WTC11 (cell line): ENCODE data around the gene FAM199X. TPM values are rescaled to one million over a fixed set of nuclear protein-coding genes. Genes with fewer than 3 reads are reported as not detected.

Experiments
- ATAC-seq: fragments of 200-7000 bp; cut with Tn5 transposase; 2 replicates; pipeline ENCODE4 v1.10.0; 2021; ENCODE audit warnings: mild to moderate bottlenecking, moderate library complexity
- CTCF ChIA-PET: fragments of 300-600 bp; sonication (Branson Sonifier 250); formaldehyde crosslinking; loops from one replicate; lab custom pipeline; 2021; ENCODE audit warnings: antibody characterized with exemption; lab: Charles Lee
- POLR2A ChIA-PET: fragments of 350-600 bp; sonication (Branson Sonifier 250); formaldehyde crosslinking; loops from one replicate; lab custom pipeline; 2021; ENCODE audit warnings: antibody characterized with exemption; lab: Charles Lee
- DNase-seq: peaks from one replicate; pipeline ENCODE4 v3.0.0; 2021; ENCODE audit warnings: low spot score
- H3K27ac Mint-ChIP-seq: 2 replicates; pipeline ENCODE4 v1.8.0; 2021; ENCODE audit warnings: mixed read lengths
- H3K27me3 Mint-ChIP-seq: 2 replicates; pipeline ENCODE4 v1.8.0; 2021; ENCODE audit warnings: low read depth, mild to moderate bottlenecking, moderate library complexity, mixed read lengths
- H3K36me3 Mint-ChIP-seq: 2 replicates; pipeline ENCODE4 v1.8.0; 2021; ENCODE audit warnings: mixed read lengths
- H3K4me1 Mint-ChIP-seq: 2 replicates; pipeline ENCODE4 v1.8.0; 2022; ENCODE audit warnings: mixed read lengths
- H3K4me3 Mint-ChIP-seq: 2 replicates; pipeline ENCODE4 v1.8.0; 2021; ENCODE audit warnings: mild to moderate bottlenecking, moderate library complexity, mixed read lengths
- H3K9me3 Mint-ChIP-seq: 2 replicates; pipeline ENCODE4 v1.8.0; 2021; ENCODE audit warnings: mixed read lengths
- ATF3 ChIP-seq: sonication (generic); formaldehyde crosslinking; conservative IDR thresholded peaks from 2 replicates; pipeline ENCODE4 v1.8.1; 2022; ENCODE audit warnings: mild to moderate bottlenecking, missing genetic modification reagents
- ATF6 ChIP-seq: sonication (generic); formaldehyde crosslinking; IDR thresholded peaks from 2 replicates; pipeline ENCODE4 v1.8.1; 2023; ENCODE audit warnings: mild to moderate bottlenecking, missing genetic modification reagents
- CTCF ChIP-seq: fragments of 200-600 bp; IDR thresholded peaks from 2 replicates; pipeline ENCODE4 v1.8.0; 2022; ENCODE audit warnings: antibody characterized with exemption
- E2F5 ChIP-seq: sonication (generic); formaldehyde crosslinking; IDR thresholded peaks from 2 replicates; pipeline ENCODE4 v1.8.1; 2022; ENCODE audit warnings: mild to moderate bottlenecking, moderate library complexity, missing genetic modification reagents
- FOXP4 ChIP-seq: sonication (generic); formaldehyde crosslinking; IDR thresholded peaks from 2 replicates; pipeline ENCODE4 v1.8.0; 2022; ENCODE audit warnings: mild to moderate bottlenecking, missing genetic modification reagents
- GRHL2 ChIP-seq: fragments of 250-450 bp; sonication (Bioruptor Pico); IDR thresholded peaks from 2 replicates; pipeline ENCODE4 v1.8.0; 2022; ENCODE audit warnings: mild to moderate bottlenecking, moderate library complexity; ENCODE audit not compliant: insufficient replicate concordance, severe bottlenecking
- KAT7 ChIP-seq: sonication (generic); formaldehyde crosslinking; IDR thresholded peaks from 2 replicates; pipeline ENCODE4 v1.8.1; 2023; ENCODE audit warnings: missing genetic modification reagents, mild to moderate bottlenecking, borderline replicate concordance
- MLX ChIP-seq: sonication (generic); formaldehyde crosslinking; IDR thresholded peaks from 2 replicates; pipeline ENCODE4 v1.8.1; 2023; ENCODE audit warnings: mild to moderate bottlenecking, missing genetic modification reagents, moderate library complexity
- MYBL2 ChIP-seq: sonication (generic); formaldehyde crosslinking; IDR thresholded peaks from 2 replicates; pipeline ENCODE4 v1.8.1; 2023; ENCODE audit warnings: mild to moderate bottlenecking, moderate library complexity, missing genetic modification reagents
- NFATC4 ChIP-seq: fragments of 250-450 bp; sonication (Bioruptor Pico); IDR thresholded peaks from 2 replicates; pipeline ENCODE4 v1.9.0; 2021; ENCODE audit warnings: mild to moderate bottlenecking
- ZNF219 ChIP-seq: sonication (generic); formaldehyde crosslinking; IDR thresholded peaks from 2 replicates; pipeline ENCODE4 v1.8.0; 2023; ENCODE audit warnings: missing genetic modification reagents, mild to moderate bottlenecking, borderline replicate concordance
- ZNF396 ChIP-seq: fragments of 250-450 bp; sonication (Bioruptor Pico); IDR thresholded peaks from 2 replicates; pipeline ENCODE4 v1.8.0; 2021; ENCODE audit warnings: mild to moderate bottlenecking, moderate library complexity, borderline replicate concordance
- ZNF425 ChIP-seq: fragments of 250-450 bp; sonication (Bioruptor Pico); conservative IDR thresholded peaks from 2 replicates; pipeline ENCODE4 v1.9.0; 2021; ENCODE audit warnings: mild to moderate bottlenecking
- total RNA-seq: library from RNA; stranded (reverse); gene quantifications from 3 replicates; pipeline ENCODE4 v1.2.3, GENCODE V29; 2021
- TF ChIP-seq, protein P1 (sequence below): sonication (generic); formaldehyde crosslinking; IDR thresholded peaks from 2 replicates; pipeline ENCODE4 v1.8.1; 2022; ENCODE audit warnings: missing genetic modification reagents, borderline replicate concordance
- TF ChIP-seq, protein P2 (sequence below): fragments of 250-450 bp; sonication (Bioruptor Pico); IDR thresholded peaks from 2 replicates; pipeline ENCODE4 v2.1.2; 2022; ENCODE audit warnings: mild to moderate bottlenecking, moderate library complexity

Gene FAM199X
- total RNA-seq, 1 experiment from 2014 or later: 14.5 TPM

DNA sequence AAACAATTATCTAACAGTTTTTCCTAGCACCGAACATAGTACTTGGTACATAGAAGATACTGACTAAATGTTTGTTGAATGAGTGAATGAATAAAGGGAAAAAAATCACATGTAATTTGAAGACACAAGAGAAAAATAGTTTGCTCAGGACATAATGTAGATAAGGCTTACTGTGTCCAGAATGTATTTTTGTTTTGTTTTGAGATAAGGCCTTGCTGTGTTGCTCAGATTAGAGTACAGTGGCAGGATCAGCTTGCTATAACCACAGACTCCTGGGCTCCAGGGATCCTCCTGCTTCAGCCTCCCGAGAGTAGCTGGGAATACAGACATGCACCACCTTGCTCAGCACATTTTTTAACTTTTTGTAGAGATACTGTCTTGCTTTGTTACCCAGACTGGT, 6.5 kb downstream of the FAM199X start:
- H3K27ac Mint-ChIP-seq: no peak overlapping the region
- no peak for DNase-seq
- no peak for ATAC-seq
- H3K4me3 Mint-ChIP-seq: no peak overlapping the region
- CTCF ChIA-PET: no interaction called here
- H3K4me1 Mint-ChIP-seq: peaks cover 7% of the 10 kb centered on the region
- TF ChIP-seq, protein P1, sequence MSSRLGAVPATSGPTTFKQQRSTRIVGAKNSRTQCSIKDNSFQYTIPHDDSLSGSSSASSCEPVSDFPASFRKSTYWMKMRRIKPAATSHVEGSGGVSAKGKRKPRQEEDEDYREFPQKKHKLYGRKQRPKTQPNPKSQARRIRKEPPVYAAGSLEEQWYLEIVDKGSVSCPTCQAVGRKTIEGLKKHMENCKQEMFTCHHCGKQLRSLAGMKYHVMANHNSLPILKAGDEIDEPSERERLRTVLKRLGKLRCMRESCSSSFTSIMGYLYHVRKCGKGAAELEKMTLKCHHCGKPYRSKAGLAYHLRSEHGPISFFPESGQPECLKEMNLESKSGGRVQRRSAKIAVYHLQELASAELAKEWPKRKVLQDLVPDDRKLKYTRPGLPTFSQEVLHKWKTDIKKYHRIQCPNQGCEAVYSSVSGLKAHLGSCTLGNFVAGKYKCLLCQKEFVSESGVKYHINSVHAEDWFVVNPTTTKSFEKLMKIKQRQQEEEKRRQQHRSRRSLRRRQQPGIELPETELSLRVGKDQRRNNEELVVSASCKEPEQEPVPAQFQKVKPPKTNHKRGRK: no peak
- TF ChIP-seq E2F5 (CRISPR knock-in tag) (no peak), ATF6 (no peak), NFATC4 (no peak), KAT7 (no peak), FOXP4 (no peak), GRHL2 (CRISPR knock-in tag) (no peak), CTCF (no peak), ZNF425 (no peak), MYBL2 (no peak), ZNF396 (no peak), MLX (CRISPR knock-in tag) (no peak), ZNF219 (CRISPR knock-in tag) (no peak), ATF3 (CRISPR knock-in tag) (no peak)
- TF ChIP-seq, protein P2, sequence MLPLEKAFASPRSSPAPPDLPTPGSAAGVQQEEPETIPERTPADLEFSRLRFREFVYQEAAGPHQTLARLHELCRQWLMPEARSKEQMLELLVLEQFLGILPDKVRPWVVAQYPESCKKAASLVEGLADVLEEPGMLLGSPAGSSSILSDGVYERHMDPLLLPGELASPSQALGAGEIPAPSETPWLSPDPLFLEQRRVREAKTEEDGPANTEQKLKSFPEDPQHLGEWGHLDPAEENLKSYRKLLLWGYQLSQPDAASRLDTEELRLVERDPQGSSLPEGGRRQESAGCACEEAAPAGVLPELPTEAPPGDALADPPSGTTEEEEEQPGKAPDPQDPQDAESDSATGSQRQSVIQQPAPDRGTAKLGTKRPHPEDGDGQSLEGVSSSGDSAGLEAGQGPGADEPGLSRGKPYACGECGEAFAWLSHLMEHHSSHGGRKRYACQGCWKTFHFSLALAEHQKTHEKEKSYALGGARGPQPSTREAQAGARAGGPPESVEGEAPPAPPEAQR (CRISPR knock-in tag): no peak
- TF ChIP-seq, all 79 proteins: peak for 0
- POLR2A ChIA-PET: no interaction called here
- no peaks in the 10 kb centered on the region for H3K27me3 Mint-ChIP-seq
- peaks cover 8% of the 10 kb centered on the region for H3K36me3 Mint-ChIP-seq
- no peaks in the 10 kb centered on the region for H3K9me3 Mint-ChIP-seq
